ENCODE results near the gene PSMB7. TPM values are rescaled to one million over a fixed set of nuclear protein-coding genes. Genes with fewer than 3 reads are reported as not detected.

PSMB7 gene
- total and polyA plus RNA-seq, 11 donors = 149 to 281 (median 176) TPM

GRCh38 chr9:124349675-124350493 is 65.4 kb downstream of the PSMB7 start:
- no peak overlapping the region for H3K4me3 ChIP-seq
- WGBS, 4 donors = 94 to 96% (median 95%) methylated on average over 20 to 25 of the region's 25 CpGs
- no peaks in the 10 kb centered on the region for H3K27me3 ChIP-seq
- no peak overlapping the region for H3K27ac ChIP-seq
- no peaks in the 10 kb centered on the region for H3K9me3 ChIP-seq
- ATAC-seq (no peak), DNase-seq (peak in 1 of 5 donors; percentile 18)
- peaks cover 0 to 100% (median 79%) of the 10 kb centered on the region in 9 donors for H3K36me3 ChIP-seq
- H3K4me1 ChIP-seq = peaks cover 0 to 10% (median 0%) of the 10 kb centered on the region in 12 donors
- intact Hi-C loops (cut with DNase I) = no loop called here
- TF ChIP-seq POLR2A (IDR thresholded peaks at IDR 0.05) = no peak
- no peak for TF ChIP-seq CTCF (IDR thresholded peaks at IDR 0.05)

- DNase-seq (peak in 1 of 5 donors; percentile 8), ATAC-seq (no peak)
- H3K4me3 ChIP-seq = no peak overlapping the region
- peaks cover 0 to 7% (median 0%) of the 10 kb centered on the region in 12 donors for H3K4me1 ChIP-seq
- intact Hi-C loops (cut with DNase I) = no loop called here
- H3K9me3 ChIP-seq = no peaks in the 10 kb centered on the region
- peaks cover 0 to 100% (median 74%) of the 10 kb centered on the region in 9 donors for H3K36me3 ChIP-seq
- TF ChIP-seq CTCF (IDR thresholded peaks at IDR 0.05) = no peak
- no peak for TF ChIP-seq POLR2A (IDR thresholded peaks at IDR 0.05)
- no peak overlapping the region for H3K27ac ChIP-seq
- H3K27me3 ChIP-seq = no peaks in the 10 kb centered on the region
- 92 to 95% (median 93%) methylated on average over 8 of the region's 8 CpGs for WGBS, 4 donors
Measured at GRCh38 chr9:124349267-124349666, 66.0 kb downstream of the PSMB7 start.

GRCh38 chr9:124348831-124349230 is 66.4 kb downstream of the PSMB7 start:
- ATAC-seq (no peak), DNase-seq (peak in 1 of 5 donors; percentile 16)
- Histone ChIP-seq H3K27me3 (no peaks in the 10 kb centered on the region), H3K4me3 (no peak overlapping the region), H3K27ac (no peak overlapping the region), H3K4me1 (peaks cover 0 to 7% (median 0%) of the 10 kb centered on the region in 12 donors), H3K9me3 (no peaks in the 10 kb centered on the region), H3K36me3 (peaks cover 0 to 100% (median 70%) of the 10 kb centered on the region in 9 donors)
- no peak for TF ChIP-seq CTCF (IDR thresholded peaks at IDR 0.05)
- no peak for TF ChIP-seq POLR2A (IDR thresholded peaks at IDR 0.05)
- intact Hi-C loops (cut with DNase I) = no loop called here
- WGBS, 4 donors = 93 to 97% (median 95%) methylated on average over 6 to 12 of the region's 12 CpGs

GRCh38 chr9:124348363-124348762 is 66.9 kb downstream of the PSMB7 start:
- Histone ChIP-seq H3K36me3 (peaks cover 0 to 100% (median 65%) of the 10 kb centered on the region in 9 donors), H3K9me3 (no peaks in the 10 kb centered on the region), H3K4me1 (peaks cover 0 to 7% (median 0%) of the 10 kb centered on the region in 12 donors), H3K27me3 (no peaks in the 10 kb centered on the region), H3K27ac (no peak overlapping the region), H3K4me3 (no peak overlapping the region)
- DNase-seq = peak in 1 of 5 donors; percentile 14
- WGBS, 4 donors = 91 to 96% (median 94%) methylated on average over 3 of the region's 3 CpGs
- TF ChIP-seq POLR2A (IDR thresholded peaks at IDR 0.05) (no peak), CTCF (IDR thresholded peaks at IDR 0.05) (no peak)
- ATAC-seq = no peak
- intact Hi-C loops (cut with DNase I) = no loop called here

All from heart left ventricle (tissue), 16 donors.